ENCODE results near the gene BEST1.

- no peak for TF ChIP-seq CTCF (IDR thresholded peaks at IDR 0.05 in 2 of 3, conservative IDR thresholded peaks at IDR 0.05 in 1 of 3; ENCODE audit: borderline replicate concordance in 1 of 3, insufficient read depth in 1 of 3, low read depth in 2 of 3, low read length in 2 of 3)
- TF ChIP-seq, protein P1, sequence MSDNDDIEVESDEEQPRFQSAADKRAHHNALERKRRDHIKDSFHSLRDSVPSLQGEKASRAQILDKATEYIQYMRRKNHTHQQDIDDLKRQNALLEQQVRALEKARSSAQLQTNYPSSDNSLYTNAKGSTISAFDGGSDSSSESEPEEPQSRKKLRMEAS (IDR thresholded peaks at IDR 0.05): no peak
- no peak for TF ChIP-seq TCF7L2 (IDR thresholded peaks at IDR 0.05; ENCODE audit: borderline replicate concordance, extremely low read depth, insufficient read depth, insufficient read length)
- no peak for TF ChIP-seq ATF3 (IDR thresholded peaks at IDR 0.05)
Measured at GRCh38 chr11:61911128-61911700, 38.9 kb upstream of the BEST1 start.

Measured in HCT116 (cell line).